GM13976 (cell line): Measurements from ENCODE around the gene TSPYL2.

ENCODE experiments used
- DNase-seq: peaks from one replicate; pipeline ENCODE4 v3.0.0; 2012; ENCODE audit warnings: low spot score
- CTCF ChIP-seq: IDR thresholded peaks from 2 replicates; pipeline ENCODE4 v1.5.1; 2012; ENCODE audit warnings: borderline replicate concordance, mild to moderate bottlenecking; ENCODE audit not compliant: insufficient read depth; ENCODE audit errors: extremely low read depth, missing control alignments, control extremely low read depth
- in situ Hi-C: fragments of 300-500 bp; cut with MboI; formaldehyde crosslinking; loops from one replicate; pipeline ENCODE4 v1.12.0; 2022; ENCODE audit warnings: low sequenced_read_pairs, mixed read lengths, inconsistent platforms; ENCODE audit not compliant: unreplicated experiment

TSPYL2 gene

DNA sequence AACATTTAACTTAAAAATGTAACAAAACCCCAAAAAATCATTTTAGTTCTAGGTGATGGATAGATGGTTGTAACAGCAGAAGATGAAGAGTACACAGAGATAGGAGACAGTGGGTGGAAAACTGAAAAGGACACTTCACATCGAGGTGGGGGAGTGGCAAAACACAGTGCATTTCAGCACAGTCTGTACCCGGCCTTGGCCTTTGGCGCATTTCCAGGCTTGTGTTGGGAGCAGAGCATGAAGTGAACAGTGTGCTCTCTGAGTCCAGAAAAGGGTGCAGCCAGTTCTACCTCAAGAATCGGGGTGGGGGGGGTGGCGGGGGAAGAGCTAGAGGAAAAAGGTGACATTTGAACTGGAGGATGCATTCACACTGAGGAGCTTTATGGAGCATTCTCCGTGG, 4.3 kb downstream of the TSPYL2 start:
- in situ Hi-C loops = no loop called here
- TF ChIP-seq CTCF = no peak
- DNase-seq = no peak

- DNase-seq = no peak
- in situ Hi-C loops = no loop called here
- TF ChIP-seq CTCF = no peak
Measured at GRCh38 chrX:53087388-53087831, 5.2 kb downstream of the TSPYL2 start.

GRCh38 chrX:53088136-53088974, 6.2 kb downstream of the TSPYL2 start:
- DNase-seq = peak; percentile 80
- no peak for TF ChIP-seq CTCF
- in situ Hi-C loops = no loop called here

GRCh38 chrX:53089224-53089842, 7.2 kb downstream of the TSPYL2 start:
- in situ Hi-C loops = no loop called here
- peak; percentile 78 for TF ChIP-seq CTCF
- peak; percentile 53 for DNase-seq

DNA sequence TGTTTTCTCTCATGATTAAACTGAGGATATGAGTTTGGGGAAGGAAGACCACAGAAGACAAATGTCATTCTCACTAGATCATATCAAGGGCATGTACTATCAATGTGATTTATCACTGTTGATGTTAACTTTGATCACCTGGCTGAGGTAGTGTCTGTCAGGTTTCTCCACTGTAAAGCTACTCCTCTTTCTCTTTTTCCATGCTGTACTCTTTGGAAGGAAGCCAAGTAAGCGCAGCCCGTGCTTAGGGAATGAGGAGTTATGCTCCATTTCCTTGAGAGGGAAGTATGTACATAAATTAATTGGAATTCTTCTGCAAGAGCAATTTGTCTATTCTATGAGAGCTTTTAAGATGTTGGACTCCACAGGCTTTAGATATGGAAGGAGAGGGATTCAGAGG, 7.8 kb downstream of the TSPYL2 start:
- TF ChIP-seq CTCF = no peak
- no peak for DNase-seq
- in situ Hi-C loops = no loop called here

GRCh38 chrX:53091354-53091753, 9.2 kb downstream of the TSPYL2 start:
- TF ChIP-seq CTCF = no peak
- in situ Hi-C loops = no loop called here
- no peak for DNase-seq
